Spleen (tissue), 7 donors: Measurements from ENCODE around the gene SLC49A4.

Experiments used
- POLR2A ChIP-seq, 3 donors: fragments of 450-650 bp; IDR thresholded peaks; one replicate each; pipeline ENCODE4 v1.5.1; 2017; ENCODE audit warnings: antibody characterized with exemption in 3 of 3, mild to moderate bottlenecking in 1 of 3
- POLR2AphosphoS5 ChIP-seq, 3 donors: sonication (generic); formaldehyde crosslinking; IDR thresholded peaks; one replicate each; pipeline ENCODE4 v1.5.1; 2017; ENCODE audit warnings: antibody characterized with exemption in 3 of 3
- TF ChIP-seq, protein P1 (sequence below), 11 experiments: fragments of 200-600 bp in 7 of 11; fragments of 450-650 bp in 4 of 11; sonication (generic) in 4 of 11; IDR thresholded peaks in 8 of 11; conservative IDR thresholded peaks in 3 of 11; 1 replicate in 7 of 11; 2 replicates in 4 of 11; pipeline versions ENCODE4 v1.4.0 to v1.8.0; 2016 to 2021; ENCODE audit warnings: antibody characterized with exemption in 11 of 11, inconsistent platforms in 4 of 11, mild to moderate bottlenecking in 1 of 11
- donor health status: DM: no; HTN: no; CAD: no; lungs with moderate emphysema.
- donor health status: DM: no; HTN: no; CAD: no.
- donor health status: DM: no; HTN: no; CAD: no.

DNA sequence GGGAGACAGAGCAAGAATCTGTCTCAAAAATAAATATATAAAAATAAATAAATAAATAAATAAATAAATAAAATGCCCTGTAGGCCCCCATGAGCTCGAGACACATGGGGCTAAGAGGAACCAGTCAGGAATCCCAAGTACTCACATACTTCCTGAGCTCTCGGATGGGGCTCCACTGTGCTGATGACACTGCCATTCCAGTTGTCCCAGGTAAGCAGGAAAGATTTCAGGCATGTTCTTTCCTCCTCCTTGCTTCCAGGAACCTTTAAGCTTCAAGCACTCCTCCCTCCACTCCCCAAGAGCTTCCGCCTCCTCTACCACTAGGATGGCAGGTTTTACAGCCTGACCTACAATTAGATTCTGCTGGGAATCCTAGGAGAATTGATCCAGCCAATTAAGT lies 113.4 kb downstream of the SLC49A4 start:
- TF ChIP-seq POLR2AphosphoS5 (IDR thresholded peaks at IDR 0.05), result no peak
- TF ChIP-seq, protein P1, sequence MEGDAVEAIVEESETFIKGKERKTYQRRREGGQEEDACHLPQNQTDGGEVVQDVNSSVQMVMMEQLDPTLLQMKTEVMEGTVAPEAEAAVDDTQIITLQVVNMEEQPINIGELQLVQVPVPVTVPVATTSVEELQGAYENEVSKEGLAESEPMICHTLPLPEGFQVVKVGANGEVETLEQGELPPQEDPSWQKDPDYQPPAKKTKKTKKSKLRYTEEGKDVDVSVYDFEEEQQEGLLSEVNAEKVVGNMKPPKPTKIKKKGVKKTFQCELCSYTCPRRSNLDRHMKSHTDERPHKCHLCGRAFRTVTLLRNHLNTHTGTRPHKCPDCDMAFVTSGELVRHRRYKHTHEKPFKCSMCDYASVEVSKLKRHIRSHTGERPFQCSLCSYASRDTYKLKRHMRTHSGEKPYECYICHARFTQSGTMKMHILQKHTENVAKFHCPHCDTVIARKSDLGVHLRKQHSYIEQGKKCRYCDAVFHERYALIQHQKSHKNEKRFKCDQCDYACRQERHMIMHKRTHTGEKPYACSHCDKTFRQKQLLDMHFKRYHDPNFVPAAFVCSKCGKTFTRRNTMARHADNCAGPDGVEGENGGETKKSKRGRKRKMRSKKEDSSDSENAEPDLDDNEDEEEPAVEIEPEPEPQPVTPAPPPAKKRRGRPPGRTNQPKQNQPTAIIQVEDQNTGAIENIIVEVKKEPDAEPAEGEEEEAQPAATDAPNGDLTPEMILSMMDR (IDR thresholded peaks at IDR 0.05 in 8 of 11, conservative IDR thresholded peaks at IDR 0.05 in 3 of 11), result no peak
- TF ChIP-seq POLR2A (IDR thresholded peaks at IDR 0.05), result no peak
